Non-pigmented ciliary epithelial cell (primary cell): Measurements from ENCODE around the gene TUBG2.

Source experiments
- DNase-seq: peaks from one replicate; pipeline ENCODE4 v3.0.0-alpha.2; 2010; ENCODE audit warnings: low read depth

The TUBG2 gene

GRCh38 chr17:42677012-42677857 lies 18.2 kb downstream of the TUBG2 start:
- DNase-seq = peak; percentile 98

GRCh38 chr17:42677921-42678781 lies 19.1 kb downstream of the TUBG2 start:
- DNase-seq = no peak

- no peak for DNase-seq
Measured at GRCh38 chr17:42678951-42679491, 19.9 kb downstream of the TUBG2 start.

DNA sequence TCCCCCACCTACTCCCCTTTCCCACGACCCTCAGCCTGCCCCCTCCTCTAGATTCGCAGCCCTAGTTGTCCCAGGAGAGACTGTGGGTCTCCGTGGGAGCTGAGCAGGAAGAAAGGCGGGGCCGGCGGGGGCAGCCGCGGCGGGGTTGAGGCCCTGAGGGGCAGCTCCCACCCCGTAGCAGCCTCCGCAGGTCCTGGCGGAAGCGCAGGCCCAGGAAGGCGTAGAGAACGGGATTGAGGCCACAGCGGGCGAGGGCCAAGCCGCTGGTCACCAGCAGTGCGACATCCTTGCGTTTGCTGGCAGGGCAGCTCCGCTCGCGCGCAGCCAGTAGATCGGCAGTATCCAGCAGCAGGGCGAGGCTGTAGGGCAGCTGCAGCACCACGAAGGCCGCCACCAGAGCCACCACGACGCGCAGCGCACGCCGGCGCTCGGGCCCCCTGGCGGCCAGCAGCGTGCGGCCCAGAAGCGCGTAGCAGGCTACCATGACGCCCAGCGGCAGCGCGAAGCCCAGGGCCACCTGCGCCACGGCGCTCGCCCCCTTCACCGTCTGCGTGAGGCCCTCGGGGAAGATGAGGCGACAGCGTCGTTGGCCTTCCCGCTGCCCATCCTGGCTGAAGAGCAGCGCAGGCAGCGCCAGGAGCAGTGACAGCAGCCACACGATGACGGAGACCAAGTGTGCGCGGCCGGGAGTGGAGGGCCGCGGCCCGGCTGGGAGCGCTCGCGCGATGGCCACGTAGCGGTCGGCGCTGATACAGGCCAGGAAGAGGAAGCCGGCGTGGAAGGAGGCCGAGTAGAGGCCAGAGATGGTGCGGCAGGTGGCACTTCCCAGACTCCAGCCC lies 20.6 kb downstream of the TUBG2 start:
- no peak for DNase-seq

GRCh38 chr17:42680331-42680808 lies 21.3 kb downstream of the TUBG2 start:
- no peak for DNase-seq

DNA sequence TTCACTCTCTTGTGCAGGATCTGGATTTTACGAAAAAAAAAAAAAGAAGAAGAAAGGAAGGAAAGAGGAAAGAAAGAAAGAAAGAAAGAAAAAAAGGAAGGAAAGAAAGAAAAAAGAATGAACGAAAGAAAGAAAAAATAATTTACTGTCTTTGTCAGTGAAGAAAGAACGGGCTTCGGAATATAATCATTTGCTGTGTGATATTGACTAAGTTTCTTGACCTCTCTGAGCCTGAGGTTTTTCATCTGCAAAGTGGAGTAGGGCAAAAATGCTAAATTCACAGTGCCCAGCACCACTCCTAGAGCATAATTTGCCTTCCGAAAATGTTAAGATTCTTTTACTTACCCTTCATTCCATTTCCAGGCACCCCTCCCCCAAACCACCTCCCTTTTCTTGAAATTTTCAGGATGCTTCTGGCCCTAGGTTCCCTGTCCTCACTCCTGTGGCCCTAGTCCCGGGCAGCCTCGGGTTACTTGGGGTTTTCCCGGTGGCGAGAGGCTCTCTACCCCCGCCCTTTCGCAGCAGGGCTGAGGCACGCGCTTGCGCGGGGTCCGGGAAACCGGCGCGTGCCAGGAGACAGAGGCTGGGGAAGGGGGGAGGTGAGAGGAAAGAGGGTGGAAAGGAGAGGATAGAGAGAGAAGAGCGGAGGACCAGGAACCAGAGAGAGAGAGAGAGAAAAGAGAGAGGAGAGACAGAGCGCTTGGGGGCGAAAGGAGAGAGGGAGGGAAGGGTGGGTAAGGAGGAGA lies 23.1 kb downstream of the TUBG2 start, which contains the start of gene CNTNAP1:
Gene CNTNAP1 (plus strand): TSS at position 556 of the 746 bp plus-strand sequence. CDS start 299 bp downstream, outside the sequence.
- no peak for DNase-seq

DNA sequence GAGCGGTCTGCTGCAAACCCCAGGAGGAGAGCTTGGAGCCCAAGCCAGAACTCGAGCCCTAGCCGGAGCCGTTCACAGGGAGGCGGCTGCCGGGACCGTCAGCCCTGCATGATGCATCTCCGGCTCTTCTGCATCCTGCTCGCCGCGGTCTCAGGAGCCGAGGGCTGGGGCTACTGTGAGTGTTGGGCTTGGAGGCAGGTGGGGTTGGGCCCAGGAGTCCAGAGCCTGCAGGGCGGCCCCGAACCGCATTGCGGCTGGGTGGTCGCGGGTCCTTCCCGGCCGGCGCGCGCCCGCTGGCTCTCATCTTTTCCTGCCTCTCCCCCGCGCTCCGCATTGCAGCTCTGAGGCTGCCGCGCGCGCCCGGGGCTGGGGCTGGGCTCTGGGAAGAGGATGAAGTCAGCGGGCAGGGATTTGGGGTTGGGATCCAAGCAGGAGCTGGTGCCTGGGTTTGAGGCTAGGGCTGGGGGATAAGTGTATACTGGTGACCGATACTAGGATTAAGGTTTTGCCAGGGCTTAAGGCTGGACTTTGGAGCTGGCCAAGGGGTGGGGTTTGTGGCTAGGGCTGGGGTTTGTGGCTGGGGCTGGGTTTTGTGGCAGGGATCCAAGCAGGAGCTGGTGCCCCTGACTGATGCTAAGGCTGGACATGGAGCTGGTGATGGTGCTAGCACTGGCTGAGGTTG lies 23.8 kb downstream of the TUBG2 start:
- no peak for DNase-seq

- no peak for DNase-seq
Measured at GRCh38 chr17:42683407-42684034, 24.4 kb downstream of the TUBG2 start.

GRCh38 chr17:42684929-42685556 lies 26.0 kb downstream of the TUBG2 start:
- no peak for DNase-seq

DNA sequence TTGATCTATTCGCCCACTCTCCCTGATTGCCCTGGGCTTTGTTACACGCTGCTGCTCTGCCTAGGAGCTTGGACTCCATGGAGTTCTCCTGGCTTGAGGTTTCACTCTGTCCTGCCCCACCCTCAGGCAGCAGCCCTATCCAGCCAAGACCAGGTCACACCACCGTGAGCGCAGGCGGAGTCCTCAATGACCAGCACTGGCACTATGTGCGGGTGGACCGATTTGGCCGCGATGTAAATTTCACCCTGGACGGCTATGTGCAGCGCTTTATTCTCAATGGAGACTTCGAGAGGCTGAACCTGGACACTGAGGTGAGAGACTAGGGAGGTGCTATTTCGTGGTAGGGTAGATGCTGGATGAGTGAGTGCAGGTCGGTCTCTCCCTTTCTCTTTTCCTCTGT lies 26.7 kb downstream of the TUBG2 start:
- no peak for DNase-seq

GRCh38 chr17:42686520-42687128 lies 27.5 kb downstream of the TUBG2 start:
- DNase-seq = no peak

- no peak for DNase-seq
Measured at GRCh38 chr17:42687707-42688320, 28.7 kb downstream of the TUBG2 start.

- DNase-seq = no peak
Measured at GRCh38 chr17:42690596-42690995, 31.5 kb downstream of the TUBG2 start.

- no peak for DNase-seq
Measured at GRCh38 chr17:42691021-42691545, 32.0 kb downstream of the TUBG2 start.

- DNase-seq = no peak
Measured at GRCh38 chr17:42692489-42692888, 33.4 kb downstream of the TUBG2 start.

- DNase-seq = no peak
Measured at GRCh38 chr17:42694524-42694923, 35.4 kb downstream of the TUBG2 start.

GRCh38 chr17:42695500-42695899 lies 36.4 kb downstream of the TUBG2 start:
- DNase-seq = no peak
